Kidney (tissue), 14 donors: Measurements from ENCODE around the gene OTUD4. TPM values are rescaled to one million over a fixed set of nuclear protein-coding genes. Genes with fewer than 3 reads are reported as not detected.

Source experiments
- DNase-seq, 5 donors: peaks; one replicate each; pipeline ENCODE4 v3.0.0-alpha.2; 2013 to 2020
- FAIRE-seq: peaks from 2 replicates; lab custom pipeline; 2012; peaks lifted over from hg19 to GRCh38; lab: Jason Lieb, UNC
- H3K27ac ChIP-seq, 2 donors: one replicate each; pipeline ENCODE4 v1.7.0; 2013; ENCODE audit warnings: low read depth in 2 of 2, low read length in 2 of 2, inconsistent platforms in 1 of 2
- H3K27me3 ChIP-seq: one replicate; pipeline ENCODE4 v1.7.1; 2013; ENCODE audit warnings: low read length, inconsistent platforms; ENCODE audit not compliant: control insufficient read depth, insufficient read depth
- H3K36me3 ChIP-seq, 3 donors: one replicate each; pipeline versions ENCODE4 v1.7.0 to v1.7.1; 2013; ENCODE audit warnings: low read length in 3 of 3, control low read depth in 1 of 3, inconsistent platforms in 1 of 3; ENCODE audit not compliant: insufficient read depth in 3 of 3, control insufficient read depth in 2 of 3
- H3K4me1 ChIP-seq, 3 donors: one replicate each; pipeline versions ENCODE4 v1.7.0 to v1.7.1; 2013; ENCODE audit warnings: low read length in 3 of 3, inconsistent platforms in 1 of 3, low read depth in 1 of 3; ENCODE audit not compliant: control insufficient read depth in 2 of 3, insufficient read depth in 2 of 3
- H3K4me3 ChIP-seq, 3 donors: one replicate each; pipeline versions ENCODE4 v1.7.0 to v1.8.1; 2013; ENCODE audit warnings: low read length in 3 of 3, control low read depth in 1 of 3, inconsistent platforms in 1 of 3
- H3K9ac ChIP-seq, 3 donors: one replicate each; pipeline versions ENCODE4 v1.7.0 to v1.7.1; 2013; ENCODE audit warnings: low read length in 3 of 3, control low read depth in 1 of 3, inconsistent platforms in 1 of 3
- H3K9me3 ChIP-seq, 3 donors: one replicate each; pipeline versions ENCODE4 v1.7.0 to v1.7.1; 2013; ENCODE audit warnings: low read length in 3 of 3, control low read depth in 1 of 3, inconsistent platforms in 1 of 3; ENCODE audit not compliant: control insufficient read depth in 2 of 3, insufficient read depth in 1 of 3
- CTCF ChIP-seq: IDR thresholded peaks from 3 replicates; pipeline ENCODE4 v1.5.1; 2012; ENCODE audit warnings: mild to moderate bottlenecking, moderate library complexity, borderline replicate concordance; ENCODE audit not compliant: insufficient read depth; ENCODE audit errors: extremely low read depth
- intact Hi-C: fragments of 100-400 bp; cut with DNase I; formaldehyde crosslinking; loops from one replicate; pipeline ENCODE4 v1.11.1; 2022
- polyA plus RNA-seq: library from polyadenylated mRNA; stranded (reverse); fragments of 350-450 nt; fragmentation: Illumina TruSeq; extraction: RNeasy Lipid Tissue Mini Kit (QIAGEN cat#74804); gene quantifications from one replicate; pipeline ENCODE4 v1.2.3, GENCODE V29; 2014; ENCODE audit warnings: low read depth, low replicate concordance; ENCODE audit not compliant: insufficient read depth
- total RNA-seq: library from RNA; stranded (reverse); fragmentation: NEBNext Ultra II Directional; extraction: Animal tissue kit (Norgen Biotek cat#: 25700); gene quantifications from one replicate; pipeline ENCODE4 v1.2.1, GENCODE V29; 2021
- donor health status: control.
- donor health status: control.
- donor health status: control.
- donor health status: control.
- donor health status: control.
- donor health status: DM: yes; HTN: yes; CAD: no.
- donor health status: Normal renal cell carcinoma (clear cell type).

OTUD4 gene
- total and polyA plus RNA-seq, 2 donors from 2014 or later = 5.6 to 45.4 TPM

GRCh38 chr4:145195167-145195952 lies 15.0 kb upstream of the OTUD4 start:
- Histone ChIP-seq H3K4me3 (no peak overlapping the region), H3K27ac (no peak overlapping the region), H3K27me3 (no peaks in the 10 kb centered on the region), H3K36me3 (no peaks in the 10 kb centered on the region), H3K9me3 (no peaks in the 10 kb centered on the region), H3K4me1 (no peaks in the 10 kb centered on the region), H3K9ac (no peak overlapping the region)
- FAIRE-seq = no peak
- no peak for TF ChIP-seq CTCF
- intact Hi-C loops = no loop called here
- DNase-seq = peak in 1 of 5 donors; percentile 15

- no peaks in the 10 kb centered on the region for H3K27me3 ChIP-seq
- no peaks in the 10 kb centered on the region for H3K9me3 ChIP-seq
- H3K27ac ChIP-seq = no peak overlapping the region
- H3K36me3 ChIP-seq = no peaks in the 10 kb centered on the region
- H3K9ac ChIP-seq = no peak overlapping the region
- DNase-seq = no peak
- H3K4me1 ChIP-seq = no peaks in the 10 kb centered on the region
- no peak for TF ChIP-seq CTCF
- FAIRE-seq = no peak
- intact Hi-C loops = no loop called here
- H3K4me3 ChIP-seq = no peak overlapping the region
Measured at GRCh38 chr4:145189981-145190380, 9.6 kb upstream of the OTUD4 start.

GRCh38 chr4:145186729-145187128 lies 6.3 kb upstream of the OTUD4 start:
- Histone ChIP-seq H3K27ac (no peak overlapping the region), H3K4me1 (no peaks in the 10 kb centered on the region), H3K9me3 (no peaks in the 10 kb centered on the region), H3K36me3 (no peaks in the 10 kb centered on the region), H3K4me3 (no peak overlapping the region), H3K9ac (no peak overlapping the region), H3K27me3 (no peaks in the 10 kb centered on the region)
- intact Hi-C loops = no loop called here
- TF ChIP-seq CTCF = no peak
- DNase-seq (no peak), FAIRE-seq (no peak)
